ENCODE results near the gene CKAP4.

DNA sequence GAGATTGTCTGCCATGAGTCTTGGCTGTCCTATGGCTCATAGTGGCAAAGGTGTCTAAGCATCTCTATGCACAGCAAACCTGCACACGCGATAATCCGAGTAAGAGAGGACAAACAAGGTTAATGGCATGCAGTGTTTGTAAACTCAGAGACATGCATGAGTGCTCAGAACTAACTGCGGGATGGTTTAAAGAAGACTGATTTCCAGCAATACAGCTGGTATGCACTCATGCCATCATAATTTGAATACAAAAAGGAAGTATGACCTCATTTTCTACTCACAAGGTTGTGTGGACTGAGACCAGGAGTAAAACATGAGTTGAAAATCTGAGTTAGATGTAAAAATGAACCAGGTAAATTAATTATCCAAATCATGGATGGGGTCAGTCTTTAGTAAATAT lies 38.2 kb upstream of the CKAP4 start:
- TF ChIP-seq EZH2 (IDR thresholded peaks at IDR 0.05), result no peak
- no peak for TF ChIP-seq POLR2AphosphoS5 (IDR thresholded peaks at IDR 0.05; ENCODE audit: borderline replicate concordance, low read depth, low read length)
